GM08714 (cell line): ENCODE measurements around the gene SLC17A1.

Experiments used
- H3K4me3 ChIP-seq: fragments of 200-500 bp; sonication (Bioruptor generic); 2 replicates; pipeline ENCODE4 v1.5.1; 2014; ENCODE audit warnings: mild to moderate bottlenecking, low read length, inconsistent platforms
- ZNF274 ChIP-seq: IDR thresholded peaks from 2 replicates; pipeline ENCODE4 v1.6.1; 2012; ENCODE audit warnings: mild to moderate bottlenecking, low read depth, low read length

The SLC17A1 gene

GRCh38 chr6:25831532-25832306, at the start of gene SLC17A1:
SLC17A1 (minus strand) TSS chr6:25832052; CDS start chr6:25830557, 1,495 bp downstream.
- no peak within 1 kb of the TSS for H3K4me3 ChIP-seq

GRCh38 chr6:25880601-25881000, 48.7 kb upstream of the SLC17A1 start:
- H3K4me3 ChIP-seq = no peak overlapping the region
- TF ChIP-seq ZNF274 = no peak

More at GRCh38 chr6:25831532-25832306, at the start of gene SLC17A1:
- no peak for TF ChIP-seq ZNF274

DNA sequence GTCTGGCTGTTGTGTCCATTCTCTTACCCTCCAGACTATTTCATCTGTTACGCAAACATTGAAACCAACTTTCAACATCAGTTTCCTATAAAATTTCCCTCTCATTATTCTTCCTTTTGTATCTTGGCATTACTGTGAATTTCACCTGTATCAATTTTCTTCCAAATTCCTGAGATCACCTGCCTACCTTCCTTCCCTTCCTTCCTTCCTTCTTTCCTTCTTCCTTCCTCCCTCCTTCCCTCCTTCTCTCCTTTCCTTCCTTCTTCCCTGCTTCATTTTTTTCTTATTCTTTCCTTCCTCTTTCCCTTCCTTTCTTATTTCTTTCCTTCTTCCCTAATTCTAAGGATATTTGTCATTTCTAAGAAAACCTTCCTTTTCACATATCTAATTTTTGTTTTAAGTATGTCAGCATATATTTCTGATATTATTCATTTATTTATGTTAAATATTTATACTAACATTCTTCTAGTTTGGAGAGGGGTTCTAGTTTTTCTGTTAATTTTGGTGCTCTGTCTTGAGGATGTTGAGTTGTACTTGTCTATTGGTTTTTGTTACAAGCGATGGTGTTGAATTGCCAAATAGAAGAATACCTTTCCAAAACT, 47.0 kb upstream of the SLC17A1 start:
- no peak overlapping the region for H3K4me3 ChIP-seq
- TF ChIP-seq ZNF274 = no peak

GRCh38 chr6:25875926-25876602, 44.2 kb upstream of the SLC17A1 start:
- no peak overlapping the region for H3K4me3 ChIP-seq
- TF ChIP-seq ZNF274 = no peak

GRCh38 chr6:25875563-25875905, 43.7 kb upstream of the SLC17A1 start:
- no peak for TF ChIP-seq ZNF274
- no peak overlapping the region for H3K4me3 ChIP-seq

- TF ChIP-seq ZNF274 = no peak
- no peak overlapping the region for H3K4me3 ChIP-seq
Observed at GRCh38 chr6:25874822-25875562, 43.1 kb upstream of the SLC17A1 start.

DNA sequence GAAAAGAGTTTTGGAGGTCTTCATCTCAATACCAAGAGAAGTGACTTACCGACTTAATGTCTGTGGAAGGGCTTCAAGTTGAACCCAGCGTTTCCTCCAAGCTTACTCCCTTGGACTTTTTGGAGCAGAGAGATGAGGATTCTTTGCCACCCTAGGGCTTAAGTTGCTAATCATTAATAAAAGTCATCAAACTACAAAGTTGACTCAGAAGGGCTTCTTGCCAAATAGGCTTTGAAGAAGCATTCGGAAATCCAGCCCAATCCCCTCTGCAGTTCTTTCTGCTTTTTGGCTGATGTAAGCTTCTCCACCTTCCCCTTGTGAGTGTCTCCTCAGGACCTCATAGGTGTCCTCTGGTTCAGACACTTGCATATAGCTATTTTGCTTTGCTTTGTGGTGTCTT, 42.3 kb upstream of the SLC17A1 start, which contains the start of gene SLC17A3:
Gene SLC17A3 (minus strand): TSS at position 126 of the 400 bp plus-strand sequence. CDS start 5,856 bp downstream, outside the sequence.
- H3K4me3 ChIP-seq = no peak within 1 kb of the TSS
- no peak for TF ChIP-seq ZNF274

- TF ChIP-seq ZNF274 = no peak
- no peak overlapping the region for H3K4me3 ChIP-seq
Observed at GRCh38 chr6:25872814-25873213, 41.0 kb upstream of the SLC17A1 start.

- no peak overlapping the region for H3K4me3 ChIP-seq
- no peak for TF ChIP-seq ZNF274
Observed at GRCh38 chr6:25869840-25870239, 38.0 kb upstream of the SLC17A1 start.

GRCh38 chr6:25868436-25869183, 36.8 kb upstream of the SLC17A1 start:
- no peak for TF ChIP-seq ZNF274

DNA sequence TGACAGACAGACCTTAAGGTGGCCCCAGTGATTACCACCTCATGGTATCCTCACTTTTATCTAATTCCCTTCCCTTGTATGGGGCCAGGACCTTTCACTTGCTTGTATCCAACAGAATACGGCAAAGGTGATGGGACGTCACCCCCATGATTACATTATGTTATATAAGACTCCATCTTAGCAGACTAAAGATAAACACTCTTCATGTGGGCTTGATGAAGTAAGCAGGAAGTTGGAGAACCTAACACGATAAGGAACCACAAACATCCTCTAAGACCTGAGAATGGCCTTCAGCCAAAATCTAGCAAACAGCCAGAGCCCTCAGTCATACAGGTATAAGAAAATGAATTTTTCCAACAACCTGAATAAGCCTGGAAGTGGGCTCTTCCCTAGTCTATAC, 34.2 kb upstream of the SLC17A1 start:
- no peak overlapping the region for H3K4me3 ChIP-seq
- no peak for TF ChIP-seq ZNF274

More at GRCh38 chr6:25868436-25869183, 36.8 kb upstream of the SLC17A1 start:
- H3K4me3 ChIP-seq = no peak overlapping the region

GRCh38 chr6:25863360-25863759, 31.5 kb upstream of the SLC17A1 start:
- no peak for TF ChIP-seq ZNF274
- H3K4me3 ChIP-seq = no peak overlapping the region

DNA sequence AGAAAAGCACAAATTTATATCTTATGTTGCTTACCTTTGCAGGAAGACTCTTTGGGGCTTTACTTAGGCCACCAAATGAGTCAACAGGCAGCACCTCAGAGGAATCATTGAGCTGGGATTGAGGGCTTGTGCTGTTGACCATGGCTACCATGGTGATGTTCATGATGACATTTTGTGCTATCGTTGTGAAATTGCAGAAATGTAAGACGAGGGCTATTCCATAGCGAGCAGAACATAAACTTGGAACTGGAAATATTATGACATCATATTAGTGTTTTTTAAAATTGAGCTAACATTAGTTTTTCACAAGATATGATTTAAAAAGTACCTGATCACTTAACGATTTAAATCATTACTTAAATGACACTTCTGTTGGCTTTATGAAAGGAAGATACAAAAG, 30.3 kb upstream of the SLC17A1 start:
- H3K4me3 ChIP-seq = no peak overlapping the region

More for the DNA sequence above, 30.3 kb upstream of the SLC17A1 start:
- no peak for TF ChIP-seq ZNF274
